Cardiac fibroblast (primary cell): ENCODE data around the gene YLPM1.

ENCODE experiments used
- DNase-seq, 2 donors: peaks; one replicate each; pipeline versions ENCODE4 v3.0.0 to v3.0.0-alpha.2; 2010; ENCODE audit warnings: low read depth in 2 of 2
- H3K4me3 ChIP-seq, 2 donors: replicated peaks in 1 of 2; 1 replicate in 1 of 2; 2 replicates in 1 of 2; pipeline ENCODE4 v1.5.1; 2011; ENCODE audit warnings: low read depth in 2 of 2, low read length in 2 of 2, mild to moderate bottlenecking in 2 of 2, moderate library complexity in 1 of 2
- TF ChIP-seq, protein P1 (sequence below): IDR thresholded peaks from one replicate; pipeline ENCODE4 v1.5.1; 2011; ENCODE audit warnings: low read depth, mild to moderate bottlenecking, low read length, inconsistent platforms

YLPM1 gene

DNA sequence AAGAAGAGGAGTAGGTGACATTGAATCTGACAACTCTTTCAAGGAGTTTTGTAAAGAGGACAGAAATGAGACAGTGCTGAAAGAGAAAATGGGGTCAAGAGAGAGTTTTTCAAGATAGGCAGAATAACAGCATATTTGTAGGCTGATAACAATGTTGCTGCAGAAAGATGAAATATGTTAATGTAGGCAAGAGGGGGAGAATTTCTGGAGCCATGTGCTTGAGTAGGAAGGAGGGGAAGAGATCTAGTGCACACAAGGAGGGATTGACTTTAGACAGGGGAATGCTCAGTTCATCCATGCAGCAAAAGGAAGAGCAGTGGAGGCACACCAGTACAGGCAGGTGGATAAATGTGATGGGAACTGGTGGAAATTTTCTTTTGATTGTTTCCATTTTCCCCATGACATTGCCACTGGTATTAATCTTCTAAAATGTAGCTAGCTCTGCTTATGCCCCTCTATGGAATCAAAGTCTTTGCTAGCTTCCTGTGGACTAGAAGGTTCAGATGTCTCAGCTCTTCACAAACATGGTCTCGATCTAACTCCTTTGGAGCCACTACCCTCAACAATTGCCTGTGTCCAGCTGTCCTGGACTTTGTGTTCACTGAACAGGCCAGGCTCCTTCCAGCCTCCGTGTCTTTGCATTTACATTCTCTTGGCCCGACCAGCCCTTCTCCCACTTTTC is 103.7 kb downstream of the YLPM1 start:
- H3K4me3 ChIP-seq = no peak overlapping the region
- DNase-seq = no peak
- TF ChIP-seq, protein P1, sequence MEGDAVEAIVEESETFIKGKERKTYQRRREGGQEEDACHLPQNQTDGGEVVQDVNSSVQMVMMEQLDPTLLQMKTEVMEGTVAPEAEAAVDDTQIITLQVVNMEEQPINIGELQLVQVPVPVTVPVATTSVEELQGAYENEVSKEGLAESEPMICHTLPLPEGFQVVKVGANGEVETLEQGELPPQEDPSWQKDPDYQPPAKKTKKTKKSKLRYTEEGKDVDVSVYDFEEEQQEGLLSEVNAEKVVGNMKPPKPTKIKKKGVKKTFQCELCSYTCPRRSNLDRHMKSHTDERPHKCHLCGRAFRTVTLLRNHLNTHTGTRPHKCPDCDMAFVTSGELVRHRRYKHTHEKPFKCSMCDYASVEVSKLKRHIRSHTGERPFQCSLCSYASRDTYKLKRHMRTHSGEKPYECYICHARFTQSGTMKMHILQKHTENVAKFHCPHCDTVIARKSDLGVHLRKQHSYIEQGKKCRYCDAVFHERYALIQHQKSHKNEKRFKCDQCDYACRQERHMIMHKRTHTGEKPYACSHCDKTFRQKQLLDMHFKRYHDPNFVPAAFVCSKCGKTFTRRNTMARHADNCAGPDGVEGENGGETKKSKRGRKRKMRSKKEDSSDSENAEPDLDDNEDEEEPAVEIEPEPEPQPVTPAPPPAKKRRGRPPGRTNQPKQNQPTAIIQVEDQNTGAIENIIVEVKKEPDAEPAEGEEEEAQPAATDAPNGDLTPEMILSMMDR = no peak

DNA sequence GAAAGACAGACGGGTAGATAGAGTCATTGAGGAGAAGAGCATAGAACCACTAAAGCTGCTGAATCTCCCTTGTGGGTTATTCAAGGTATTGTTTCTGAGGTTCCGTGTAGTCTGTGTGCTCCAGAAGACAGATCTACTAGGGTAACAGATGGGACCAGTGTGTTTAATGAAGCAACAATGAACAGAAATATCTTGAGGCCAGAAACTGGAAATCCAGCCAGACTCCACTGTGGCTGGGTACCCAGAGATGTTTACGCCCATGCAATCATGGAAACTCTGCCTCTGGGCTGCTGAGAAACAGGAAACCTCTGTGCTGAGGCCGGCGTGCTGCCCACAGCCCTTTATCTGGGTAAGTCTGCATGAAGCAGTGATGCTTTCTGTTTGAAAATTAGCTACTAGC is 104.6 kb downstream of the YLPM1 start:
- TF ChIP-seq, protein P1 = no peak
- peak; percentile 21 to 78 for DNase-seq
- no peak overlapping the region for H3K4me3 ChIP-seq

DNA sequence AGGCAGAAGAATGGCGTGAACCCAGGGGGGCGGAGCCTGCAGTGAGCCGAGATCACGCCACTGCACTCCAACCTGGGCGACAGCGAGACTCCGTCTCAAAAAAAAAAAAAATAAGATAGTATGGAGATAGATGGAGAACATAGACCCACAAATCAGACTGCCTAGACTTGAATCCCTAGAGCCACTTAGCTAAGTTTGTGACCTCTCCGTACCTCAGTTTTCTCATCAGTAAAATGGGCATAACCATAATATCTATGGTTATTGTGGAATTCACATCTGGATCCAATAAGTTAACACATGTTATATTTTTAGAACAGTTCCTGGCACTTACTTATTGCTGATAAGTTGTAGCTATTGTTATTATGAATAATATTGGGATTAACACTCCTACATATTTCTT is 105.6 kb downstream of the YLPM1 start:
- TF ChIP-seq, protein P1 = no peak
- H3K4me3 ChIP-seq = no peak overlapping the region
- no peak for DNase-seq

DNA sequence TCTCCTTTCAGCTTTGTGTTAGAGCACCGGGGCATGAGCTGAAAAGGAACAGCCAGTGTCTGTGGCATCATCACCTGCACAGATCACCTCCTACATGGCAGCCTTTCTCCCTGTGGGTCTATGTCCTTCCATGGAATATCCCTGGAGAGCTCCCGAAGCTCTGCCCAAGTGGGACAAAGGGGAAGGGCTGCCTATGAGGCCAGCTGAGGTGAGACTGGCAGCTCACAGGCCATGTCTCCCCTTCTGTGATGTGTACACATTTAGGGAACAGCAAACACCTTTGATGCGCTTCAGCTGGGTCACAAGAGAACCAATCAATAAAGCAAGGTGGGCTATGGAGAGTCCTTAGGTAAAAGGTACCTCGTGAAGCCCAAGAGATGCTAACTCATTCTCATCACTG is 108.7 kb downstream of the YLPM1 start:
- no peak overlapping the region for H3K4me3 ChIP-seq
- TF ChIP-seq, protein P1 = no peak
- DNase-seq = no peak

DNA sequence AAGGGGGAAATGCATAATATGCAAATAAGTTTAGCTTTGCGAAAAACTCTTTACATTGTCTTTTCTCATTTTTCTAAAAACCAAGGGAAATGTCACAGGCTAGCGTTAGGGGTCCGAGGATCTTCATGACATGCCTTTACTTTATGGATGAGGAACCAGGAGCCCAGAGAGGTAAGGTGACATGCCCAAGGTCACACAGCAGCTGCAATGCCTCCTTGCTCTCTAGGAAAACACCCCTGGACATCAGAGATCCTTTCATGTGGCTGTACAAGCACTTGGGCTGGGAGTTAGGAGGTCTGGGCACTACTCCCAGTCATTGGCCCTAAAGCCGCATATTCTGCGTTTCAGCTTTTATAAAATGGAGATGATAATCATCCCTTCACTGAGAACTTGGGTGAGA is 112.1 kb downstream of the YLPM1 start:
- TF ChIP-seq, protein P1 = no peak

DNA sequence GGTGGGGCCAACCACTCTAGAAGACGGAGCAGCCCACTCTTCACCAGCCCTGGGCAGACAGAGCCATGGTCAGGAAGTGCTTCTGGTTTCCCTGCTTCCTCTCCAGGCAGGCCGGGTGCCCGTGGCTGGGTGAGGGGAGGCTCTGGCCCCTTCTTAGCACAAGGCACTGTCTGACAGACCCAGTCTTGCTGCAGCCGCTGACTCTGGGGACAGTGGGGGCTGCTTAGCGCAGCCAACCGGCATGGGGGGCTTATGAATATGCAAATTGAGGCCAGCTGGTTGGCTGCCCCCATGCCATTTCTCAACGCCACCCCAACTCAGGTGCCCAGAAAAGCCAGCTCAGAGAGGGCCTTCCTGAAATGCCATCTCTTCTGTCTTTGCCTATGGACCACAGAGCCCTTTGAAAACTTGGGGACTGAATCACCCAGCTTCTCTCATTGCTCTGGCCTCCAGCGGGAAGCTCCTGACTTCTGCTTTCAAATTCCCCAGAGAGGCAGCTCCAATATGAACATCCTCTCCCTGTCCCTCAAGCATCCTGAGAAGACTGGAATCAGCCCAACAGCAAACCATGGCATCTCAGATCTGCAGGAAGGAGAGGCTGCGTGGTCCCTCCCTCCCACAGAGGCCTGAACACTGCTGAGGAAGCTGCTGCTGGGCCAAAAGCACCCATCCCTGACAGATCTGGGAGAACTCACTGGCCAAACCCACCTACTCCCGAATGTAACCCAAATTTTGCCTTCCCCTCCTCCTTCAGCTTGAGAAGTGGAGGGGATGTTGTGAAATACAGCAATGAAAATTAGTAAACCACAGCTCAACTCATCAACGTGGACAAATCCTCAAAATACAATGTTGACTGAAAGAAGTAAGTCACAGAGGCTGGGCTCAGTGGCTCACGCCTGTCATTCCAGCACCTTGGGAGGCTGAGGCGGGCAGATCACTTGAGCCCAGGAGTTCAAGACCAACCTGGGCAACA is 113.1 kb downstream of the YLPM1 start, which contains the start of gene PROX2:
Gene PROX2 (minus strand): TSS at position 205 of the 973 bp plus-strand sequence. CDS start 12,311 bp downstream, outside the sequence.
- peak in 1 of 2 donors; percentile 38 for DNase-seq
- TF ChIP-seq, protein P1 = no peak
- no peak within 1 kb of the TSS for H3K4me3 ChIP-seq

More for the DNA sequence above, 112.1 kb downstream of the YLPM1 start:
- no peak for DNase-seq
- H3K4me3 ChIP-seq = no peak overlapping the region
